CMK (cell line): ENCODE data around the gene TICRR.
A peak's percentile ranks its signal among the peaks of the same experiment; 100 is the strongest.
"Not testable (repeated sequence)": the region's sequence is repeated elsewhere in the genome, so short reads cannot be mapped to it uniquely, and the experiment has no call there.

ENCODE experiments used
- DNase-seq: peaks from one replicate; pipeline ENCODE4 v3.0.0-alpha.2; 2010; ENCODE audit warnings: low read depth

TICRR gene

GRCh38 chr15:89566181-89566580 lies 9.1 kb upstream of the TICRR start:
- DNase-seq = no peak

GRCh38 chr15:89566621-89567294 lies 8.5 kb upstream of the TICRR start:
- DNase-seq = no peak

- DNase-seq = no peak
Observed at GRCh38 chr15:89569090-89569745, 6.1 kb upstream of the TICRR start.

GRCh38 chr15:89575656-89576416 lies 567 bp downstream of the TICRR start:
- DNase-seq = peak; percentile 9

GRCh38 chr15:89576417-89576773 lies 1.1 kb downstream of the TICRR start:
- DNase-seq = no peak

GRCh38 chr15:89577776-89578115 lies 2.5 kb downstream of the TICRR start:
- no peak for DNase-seq

- no peak for DNase-seq
Observed at GRCh38 chr15:89578146-89578545, 2.9 kb downstream of the TICRR start.

- DNase-seq = not testable (repeated sequence)
Observed at GRCh38 chr15:89580747-89581146, 5.5 kb downstream of the TICRR start.

GRCh38 chr15:89586651-89587050 lies 11.4 kb downstream of the TICRR start:
- no peak for DNase-seq

- DNase-seq = no peak
Observed at GRCh38 chr15:89587955-89588354, 12.7 kb downstream of the TICRR start.

- DNase-seq = no peak
Observed at GRCh38 chr15:89591834-89592233, 16.6 kb downstream of the TICRR start.

GRCh38 chr15:89593018-89593417 lies 17.7 kb downstream of the TICRR start:
- no peak for DNase-seq

- no peak for DNase-seq
Observed at GRCh38 chr15:89599021-89599420, 23.8 kb downstream of the TICRR start.

GRCh38 chr15:89611317-89611716 lies 36.0 kb downstream of the TICRR start:
- DNase-seq = no peak

GRCh38 chr15:89613031-89613430 lies 37.8 kb downstream of the TICRR start:
- DNase-seq = no peak

GRCh38 chr15:89614164-89614563 lies 38.9 kb downstream of the TICRR start:
- no peak for DNase-seq

GRCh38 chr15:89615135-89615534 lies 39.9 kb downstream of the TICRR start:
- DNase-seq = no peak

- DNase-seq = no peak
Observed at GRCh38 chr15:89616228-89616627, 41.0 kb downstream of the TICRR start.

- no peak for DNase-seq
Observed at GRCh38 chr15:89621547-89621946, 46.3 kb downstream of the TICRR start.

- no peak for DNase-seq
Observed at GRCh38 chr15:89623165-89623564, 47.9 kb downstream of the TICRR start.

- no peak for DNase-seq
Observed at GRCh38 chr15:89625716-89626115, 50.4 kb downstream of the TICRR start.

- DNase-seq = no peak
Observed at GRCh38 chr15:89627256-89627970, 52.1 kb downstream of the TICRR start.

- no peak for DNase-seq
Observed at GRCh38 chr15:89628301-89628700, 53.0 kb downstream of the TICRR start.
